ENCODE results near the gene TRIM66. TPM values are rescaled to one million over a fixed set of nuclear protein-coding genes. Genes with fewer than 3 reads are reported as not detected.

The TRIM66 gene
- total and polyA plus RNA-seq, 9 of the 15 experiments (the other 6 are each of a cell fraction or from before 2014, with no cell fraction given), result 1.1 to 7.3 (median 4.9) TPM

DNA sequence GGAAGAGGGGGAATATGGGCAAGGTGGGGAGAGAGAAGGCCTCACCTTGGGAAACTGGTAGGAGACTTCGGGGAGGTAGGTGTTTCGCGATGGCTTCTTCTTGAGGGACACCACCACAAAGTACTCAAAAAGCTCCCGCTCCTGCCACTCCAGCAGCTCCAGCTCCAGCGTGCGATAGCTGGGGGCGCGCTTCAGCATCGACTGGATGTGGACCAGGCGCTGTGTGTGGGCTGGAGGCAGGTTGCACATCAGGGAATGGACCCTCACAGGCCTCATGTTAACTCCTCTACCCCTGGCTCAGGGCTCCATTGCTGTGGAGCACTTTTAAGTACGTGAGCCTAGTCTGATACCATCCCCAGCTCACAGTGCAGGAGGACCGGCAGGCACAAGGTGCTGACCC lies 30.0 kb upstream of the TRIM66 start (continued):
- TF ChIP-seq, protein P1, sequence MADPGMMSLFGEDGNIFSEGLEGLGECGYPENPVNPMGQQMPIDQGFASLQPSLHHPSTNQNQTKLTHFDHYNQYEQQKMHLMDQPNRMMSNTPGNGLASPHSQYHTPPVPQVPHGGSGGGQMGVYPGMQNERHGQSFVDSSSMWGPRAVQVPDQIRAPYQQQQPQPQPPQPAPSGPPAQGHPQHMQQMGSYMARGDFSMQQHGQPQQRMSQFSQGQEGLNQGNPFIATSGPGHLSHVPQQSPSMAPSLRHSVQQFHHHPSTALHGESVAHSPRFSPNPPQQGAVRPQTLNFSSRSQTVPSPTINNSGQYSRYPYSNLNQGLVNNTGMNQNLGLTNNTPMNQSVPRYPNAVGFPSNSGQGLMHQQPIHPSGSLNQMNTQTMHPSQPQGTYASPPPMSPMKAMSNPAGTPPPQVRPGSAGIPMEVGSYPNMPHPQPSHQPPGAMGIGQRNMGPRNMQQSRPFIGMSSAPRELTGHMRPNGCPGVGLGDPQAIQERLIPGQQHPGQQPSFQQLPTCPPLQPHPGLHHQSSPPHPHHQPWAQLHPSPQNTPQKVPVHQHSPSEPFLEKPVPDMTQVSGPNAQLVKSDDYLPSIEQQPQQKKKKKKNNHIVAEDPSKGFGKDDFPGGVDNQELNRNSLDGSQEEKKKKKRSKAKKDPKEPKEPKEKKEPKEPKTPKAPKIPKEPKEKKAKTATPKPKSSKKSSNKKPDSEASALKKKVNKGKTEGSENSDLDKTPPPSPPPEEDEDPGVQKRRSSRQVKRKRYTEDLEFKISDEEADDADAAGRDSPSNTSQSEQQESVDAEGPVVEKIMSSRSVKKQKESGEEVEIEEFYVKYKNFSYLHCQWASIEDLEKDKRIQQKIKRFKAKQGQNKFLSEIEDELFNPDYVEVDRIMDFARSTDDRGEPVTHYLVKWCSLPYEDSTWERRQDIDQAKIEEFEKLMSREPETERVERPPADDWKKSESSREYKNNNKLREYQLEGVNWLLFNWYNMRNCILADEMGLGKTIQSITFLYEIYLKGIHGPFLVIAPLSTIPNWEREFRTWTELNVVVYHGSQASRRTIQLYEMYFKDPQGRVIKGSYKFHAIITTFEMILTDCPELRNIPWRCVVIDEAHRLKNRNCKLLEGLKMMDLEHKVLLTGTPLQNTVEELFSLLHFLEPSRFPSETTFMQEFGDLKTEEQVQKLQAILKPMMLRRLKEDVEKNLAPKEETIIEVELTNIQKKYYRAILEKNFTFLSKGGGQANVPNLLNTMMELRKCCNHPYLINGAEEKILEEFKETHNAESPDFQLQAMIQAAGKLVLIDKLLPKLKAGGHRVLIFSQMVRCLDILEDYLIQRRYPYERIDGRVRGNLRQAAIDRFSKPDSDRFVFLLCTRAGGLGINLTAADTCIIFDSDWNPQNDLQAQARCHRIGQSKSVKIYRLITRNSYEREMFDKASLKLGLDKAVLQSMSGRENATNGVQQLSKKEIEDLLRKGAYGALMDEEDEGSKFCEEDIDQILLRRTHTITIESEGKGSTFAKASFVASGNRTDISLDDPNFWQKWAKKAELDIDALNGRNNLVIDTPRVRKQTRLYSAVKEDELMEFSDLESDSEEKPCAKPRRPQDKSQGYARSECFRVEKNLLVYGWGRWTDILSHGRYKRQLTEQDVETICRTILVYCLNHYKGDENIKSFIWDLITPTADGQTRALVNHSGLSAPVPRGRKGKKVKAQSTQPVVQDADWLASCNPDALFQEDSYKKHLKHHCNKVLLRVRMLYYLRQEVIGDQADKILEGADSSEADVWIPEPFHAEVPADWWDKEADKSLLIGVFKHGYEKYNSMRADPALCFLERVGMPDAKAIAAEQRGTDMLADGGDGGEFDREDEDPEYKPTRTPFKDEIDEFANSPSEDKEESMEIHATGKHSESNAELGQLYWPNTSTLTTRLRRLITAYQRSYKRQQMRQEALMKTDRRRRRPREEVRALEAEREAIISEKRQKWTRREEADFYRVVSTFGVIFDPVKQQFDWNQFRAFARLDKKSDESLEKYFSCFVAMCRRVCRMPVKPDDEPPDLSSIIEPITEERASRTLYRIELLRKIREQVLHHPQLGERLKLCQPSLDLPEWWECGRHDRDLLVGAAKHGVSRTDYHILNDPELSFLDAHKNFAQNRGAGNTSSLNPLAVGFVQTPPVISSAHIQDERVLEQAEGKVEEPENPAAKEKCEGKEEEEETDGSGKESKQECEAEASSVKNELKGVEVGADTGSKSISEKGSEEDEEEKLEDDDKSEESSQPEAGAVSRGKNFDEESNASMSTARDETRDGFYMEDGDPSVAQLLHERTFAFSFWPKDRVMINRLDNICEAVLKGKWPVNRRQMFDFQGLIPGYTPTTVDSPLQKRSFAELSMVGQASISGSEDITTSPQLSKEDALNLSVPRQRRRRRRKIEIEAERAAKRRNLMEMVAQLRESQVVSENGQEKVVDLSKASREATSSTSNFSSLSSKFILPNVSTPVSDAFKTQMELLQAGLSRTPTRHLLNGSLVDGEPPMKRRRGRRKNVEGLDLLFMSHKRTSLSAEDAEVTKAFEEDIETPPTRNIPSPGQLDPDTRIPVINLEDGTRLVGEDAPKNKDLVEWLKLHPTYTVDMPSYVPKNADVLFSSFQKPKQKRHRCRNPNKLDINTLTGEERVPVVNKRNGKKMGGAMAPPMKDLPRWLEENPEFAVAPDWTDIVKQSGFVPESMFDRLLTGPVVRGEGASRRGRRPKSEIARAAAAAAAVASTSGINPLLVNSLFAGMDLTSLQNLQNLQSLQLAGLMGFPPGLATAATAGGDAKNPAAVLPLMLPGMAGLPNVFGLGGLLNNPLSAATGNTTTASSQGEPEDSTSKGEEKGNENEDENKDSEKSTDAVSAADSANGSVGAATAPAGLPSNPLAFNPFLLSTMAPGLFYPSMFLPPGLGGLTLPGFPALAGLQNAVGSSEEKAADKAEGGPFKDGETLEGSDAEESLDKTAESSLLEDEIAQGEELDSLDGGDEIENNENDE (IDR thresholded peaks at IDR 0.05; ENCODE audit: low read depth, low read length), result no peak
- TF ChIP-seq, protein P2, sequence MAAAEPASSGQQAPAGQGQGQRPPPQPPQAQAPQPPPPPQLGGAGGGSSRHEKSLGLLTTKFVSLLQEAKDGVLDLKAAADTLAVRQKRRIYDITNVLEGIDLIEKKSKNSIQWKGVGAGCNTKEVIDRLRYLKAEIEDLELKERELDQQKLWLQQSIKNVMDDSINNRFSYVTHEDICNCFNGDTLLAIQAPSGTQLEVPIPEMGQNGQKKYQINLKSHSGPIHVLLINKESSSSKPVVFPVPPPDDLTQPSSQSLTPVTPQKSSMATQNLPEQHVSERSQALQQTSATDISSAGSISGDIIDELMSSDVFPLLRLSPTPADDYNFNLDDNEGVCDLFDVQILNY (CRISPR knock-in tag; IDR thresholded peaks at IDR 0.05), result no peak
- no peak for TF ChIP-seq ZNF75A (CRISPR knock-in tag; IDR thresholded peaks at IDR 0.05)
- TF ChIP-seq ATF7 (IDR thresholded peaks at IDR 0.05), result no peak
- no peak for TF ChIP-seq ELF2 (CRISPR knock-in tag; IDR thresholded peaks at IDR 0.05)
- TF ChIP-seq, protein P3, sequence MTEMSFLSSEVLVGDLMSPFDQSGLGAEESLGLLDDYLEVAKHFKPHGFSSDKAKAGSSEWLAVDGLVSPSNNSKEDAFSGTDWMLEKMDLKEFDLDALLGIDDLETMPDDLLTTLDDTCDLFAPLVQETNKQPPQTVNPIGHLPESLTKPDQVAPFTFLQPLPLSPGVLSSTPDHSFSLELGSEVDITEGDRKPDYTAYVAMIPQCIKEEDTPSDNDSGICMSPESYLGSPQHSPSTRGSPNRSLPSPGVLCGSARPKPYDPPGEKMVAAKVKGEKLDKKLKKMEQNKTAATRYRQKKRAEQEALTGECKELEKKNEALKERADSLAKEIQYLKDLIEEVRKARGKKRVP (CRISPR knock-in tag; IDR thresholded peaks at IDR 0.05), result no peak
- TF ChIP-seq NFIC (IDR thresholded peaks at IDR 0.05), result no peak
- TF ChIP-seq, protein P4, sequence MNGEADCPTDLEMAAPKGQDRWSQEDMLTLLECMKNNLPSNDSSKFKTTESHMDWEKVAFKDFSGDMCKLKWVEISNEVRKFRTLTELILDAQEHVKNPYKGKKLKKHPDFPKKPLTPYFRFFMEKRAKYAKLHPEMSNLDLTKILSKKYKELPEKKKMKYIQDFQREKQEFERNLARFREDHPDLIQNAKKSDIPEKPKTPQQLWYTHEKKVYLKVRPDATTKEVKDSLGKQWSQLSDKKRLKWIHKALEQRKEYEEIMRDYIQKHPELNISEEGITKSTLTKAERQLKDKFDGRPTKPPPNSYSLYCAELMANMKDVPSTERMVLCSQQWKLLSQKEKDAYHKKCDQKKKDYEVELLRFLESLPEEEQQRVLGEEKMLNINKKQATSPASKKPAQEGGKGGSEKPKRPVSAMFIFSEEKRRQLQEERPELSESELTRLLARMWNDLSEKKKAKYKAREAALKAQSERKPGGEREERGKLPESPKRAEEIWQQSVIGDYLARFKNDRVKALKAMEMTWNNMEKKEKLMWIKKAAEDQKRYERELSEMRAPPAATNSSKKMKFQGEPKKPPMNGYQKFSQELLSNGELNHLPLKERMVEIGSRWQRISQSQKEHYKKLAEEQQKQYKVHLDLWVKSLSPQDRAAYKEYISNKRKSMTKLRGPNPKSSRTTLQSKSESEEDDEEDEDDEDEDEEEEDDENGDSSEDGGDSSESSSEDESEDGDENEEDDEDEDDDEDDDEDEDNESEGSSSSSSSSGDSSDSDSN (IDR thresholded peaks at IDR 0.05; ENCODE audit: borderline replicate concordance in 1 of 2, low read depth in 2 of 2, low read length in 2 of 2), result no peak
- TF ChIP-seq, protein P5, sequence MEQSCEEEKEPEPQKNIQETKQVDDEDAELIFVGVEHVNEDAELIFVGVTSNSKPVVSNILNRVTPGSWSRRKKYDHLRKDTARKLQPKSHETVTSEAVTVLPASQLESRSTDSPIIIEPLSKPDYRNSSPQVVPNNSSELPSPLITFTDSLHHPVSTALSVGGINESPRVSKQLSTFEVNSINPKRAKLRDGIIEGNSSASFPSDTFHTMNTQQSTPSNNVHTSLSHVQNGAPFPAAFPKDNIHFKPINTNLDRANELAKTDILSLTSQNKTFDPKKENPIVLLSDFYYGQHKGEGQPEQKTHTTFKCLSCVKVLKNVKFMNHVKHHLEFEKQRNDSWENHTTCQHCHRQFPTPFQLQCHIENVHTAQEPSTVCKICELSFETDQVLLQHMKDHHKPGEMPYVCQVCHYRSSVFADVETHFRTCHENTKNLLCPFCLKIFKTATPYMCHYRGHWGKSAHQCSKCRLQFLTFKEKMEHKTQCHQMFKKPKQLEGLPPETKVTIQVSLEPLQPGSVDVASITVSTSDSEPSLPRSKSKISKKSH (CRISPR knock-in tag; IDR thresholded peaks at IDR 0.05), result no peak
- no peak for TF ChIP-seq ZNF274 (IDR thresholded peaks at IDR 0.05; ENCODE audit: borderline replicate concordance, low read depth, low read length)

All from K562 (cell line).